GM23248 (cell line): Measurements from ENCODE around the gene IL6R.

Experiments
- EZH2 ChIP-seq: fragments of 200-600 bp; sonication (generic); IDR thresholded peaks from 2 replicates; pipeline ENCODE4 v1.6.1; 2018; ENCODE audit warnings: antibody characterized with exemption, mild to moderate bottlenecking; ENCODE audit not compliant: insufficient read depth, poor library complexity, severe bottlenecking
- EZH2phosphoT487 ChIP-seq: fragments of 200-600 bp; sonication (generic); IDR thresholded peaks from 2 replicates; pipeline ENCODE4 v1.6.1; 2018; ENCODE audit warnings: antibody characterized with exemption, moderate library complexity, mild to moderate bottlenecking, low read depth; ENCODE audit not compliant: insufficient read depth

DNA sequence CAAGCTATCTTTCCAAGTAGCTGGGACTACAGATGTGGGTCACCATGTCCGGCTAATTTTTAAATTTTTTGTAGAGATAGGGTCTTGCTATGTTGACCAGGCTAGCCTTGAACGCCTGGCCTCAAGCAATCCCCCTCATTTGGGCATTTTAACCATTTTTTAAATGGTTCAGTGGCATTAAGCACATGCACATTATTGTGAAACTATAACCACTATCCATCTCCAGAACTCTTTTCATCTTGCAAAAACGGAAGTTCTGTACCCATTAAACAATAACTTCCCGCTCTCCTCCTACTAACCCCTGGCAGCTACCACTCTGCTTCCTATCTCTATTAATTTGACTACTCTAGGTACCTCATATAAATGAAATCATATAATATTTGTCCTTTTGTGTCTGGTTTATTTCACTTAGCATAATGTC is 4.8 kb upstream of the IL6R start:
- no peak for TF ChIP-seq EZH2phosphoT487
- TF ChIP-seq EZH2: no peak
